ENCODE data around the gene TEX11.
"Not testable (repeated sequence)": the region's sequence is repeated elsewhere in the genome, so short reads cannot be mapped to it uniquely, and the experiment has no call there.

Gene TEX11

DNA sequence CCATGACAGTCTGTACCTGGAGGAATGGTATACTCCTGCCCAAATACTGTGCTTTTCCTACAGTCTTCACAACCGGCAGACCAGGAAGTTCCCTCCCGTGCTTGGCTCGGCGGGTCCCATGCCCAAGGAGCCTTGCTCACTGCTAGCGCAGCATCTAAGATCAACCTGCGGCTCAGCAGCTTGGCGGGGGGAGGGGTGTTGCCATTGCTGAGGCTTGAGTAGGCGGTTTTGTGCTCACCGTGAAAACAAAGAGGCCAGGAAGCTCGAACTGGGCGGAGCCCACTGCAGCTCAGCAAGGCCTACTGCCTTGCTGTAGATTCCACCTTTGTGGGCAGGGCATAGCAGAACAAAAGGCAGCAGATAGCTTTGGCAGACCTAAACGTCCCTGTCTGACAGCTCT is 152.7 kb downstream of the TEX11 start:
- DNase-seq (ENCODE audit: low read depth in 2 of 2), result peak; percentile 1 to 22

DNA sequence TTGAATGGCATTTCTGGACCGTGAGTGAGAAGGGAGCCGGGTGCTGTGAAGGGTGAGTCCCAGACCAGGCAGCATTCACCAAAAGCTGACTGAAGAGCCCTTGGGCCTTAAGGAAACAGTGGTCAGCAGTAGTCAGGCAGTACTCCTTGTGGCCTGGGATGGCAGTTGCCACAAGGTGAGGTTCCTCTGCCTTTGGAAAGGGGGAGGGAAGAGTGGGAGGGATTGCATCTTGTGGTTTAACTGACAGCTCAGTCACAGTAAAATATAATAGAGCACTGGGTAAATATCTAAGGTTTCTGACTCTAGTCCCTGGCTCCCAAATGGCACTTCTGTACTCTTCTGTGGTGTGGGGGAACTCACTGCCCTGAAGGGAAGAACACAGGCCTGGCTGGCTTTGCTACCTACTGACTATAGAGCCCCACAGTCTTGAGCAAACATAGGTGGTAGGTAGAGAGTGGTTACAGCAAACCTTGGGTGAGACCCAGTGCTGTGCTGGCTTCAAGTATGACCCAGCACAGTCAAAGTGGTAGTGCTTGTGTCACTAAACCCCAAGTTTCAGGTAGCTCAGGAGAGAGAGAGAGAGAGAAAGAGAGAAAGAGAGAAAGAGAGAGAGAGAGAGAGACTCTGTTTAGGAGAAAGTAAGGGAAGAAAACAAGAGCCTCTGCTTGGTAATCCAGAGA is 154.2 kb downstream of the TEX11 start:
- DNase-seq (ENCODE audit: low read depth in 2 of 2), result no peak

DNA sequence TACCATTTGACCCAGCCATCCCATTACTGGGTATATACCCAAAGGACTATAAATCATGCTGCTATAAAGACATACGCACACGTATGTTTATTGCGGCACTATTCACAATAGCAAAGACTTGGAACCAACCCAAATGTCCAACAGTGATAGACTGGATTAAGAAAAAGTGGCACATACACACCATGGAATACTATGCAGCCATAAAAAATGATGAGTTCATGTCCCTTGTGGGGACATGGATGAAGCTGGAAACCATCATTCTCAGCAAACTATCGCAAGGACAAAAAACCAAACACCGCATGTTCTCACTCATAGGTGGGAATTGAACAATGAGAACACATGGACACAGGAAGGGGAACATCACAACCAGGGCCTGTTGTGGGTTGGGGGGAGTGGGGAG is 174.7 kb downstream of the TEX11 start:
- DNase-seq (ENCODE audit: low read depth in 2 of 2), result not testable (repeated sequence)

DNA sequence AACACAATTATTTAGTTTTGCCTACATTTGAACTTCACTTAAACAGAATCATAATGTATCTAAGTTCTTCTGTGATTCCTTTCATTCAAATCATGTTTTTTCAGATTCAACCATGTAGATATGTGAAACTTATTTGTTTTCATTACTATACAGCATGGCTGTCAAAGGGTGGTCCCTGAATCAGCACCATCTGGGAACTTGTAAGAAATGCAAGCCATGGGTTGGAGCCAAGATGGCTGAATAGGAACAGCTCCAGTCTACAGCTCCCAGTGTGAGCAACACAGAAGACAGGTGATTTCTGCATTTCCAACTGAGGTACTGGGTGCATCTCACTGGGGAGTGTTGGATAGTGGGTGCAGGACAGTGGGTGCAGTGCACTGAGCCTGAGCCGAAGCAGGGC is 180.6 kb downstream of the TEX11 start:
- DNase-seq (ENCODE audit: low read depth in 2 of 2), result not testable (repeated sequence)

DNA sequence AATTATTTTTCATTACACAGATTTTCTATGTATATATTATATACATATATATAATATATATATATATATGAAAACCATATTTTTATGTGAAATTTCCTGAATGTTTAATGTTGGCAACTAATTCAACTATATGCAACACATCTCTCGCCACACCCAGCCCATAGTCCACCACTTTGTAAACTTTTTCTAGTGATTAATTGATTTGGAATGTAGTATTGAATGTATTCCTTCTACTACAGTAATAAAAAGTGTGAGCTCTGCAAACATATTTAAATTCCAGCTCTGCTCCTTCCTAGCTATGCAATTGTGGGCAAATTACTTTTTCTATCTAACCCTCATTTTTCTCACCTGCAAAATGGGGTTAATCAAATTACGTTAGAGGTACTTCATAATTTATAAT is 187.8 kb downstream of the TEX11 start:
- DNase-seq (ENCODE audit: low read depth in 2 of 2), result no peak

DNA sequence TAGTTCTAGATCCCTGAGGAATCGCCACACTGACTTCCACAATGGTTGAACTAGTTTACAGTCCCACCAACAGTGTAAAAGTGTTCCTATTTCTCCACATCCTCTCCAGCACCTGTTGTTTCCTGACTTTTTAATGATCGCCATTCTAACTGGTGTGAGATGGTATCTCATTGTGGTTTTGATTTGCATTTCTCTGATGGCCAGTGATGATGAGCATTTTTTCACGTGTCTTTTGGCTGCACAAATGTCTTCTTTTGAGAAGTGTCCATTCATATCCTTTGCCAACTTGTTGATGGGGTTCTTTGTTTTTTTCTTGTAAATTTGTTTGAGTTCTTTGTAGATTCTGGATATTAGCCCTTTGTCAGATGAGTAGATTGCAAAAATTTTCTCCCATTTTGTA is 197.2 kb downstream of the TEX11 start:
- DNase-seq (ENCODE audit: low read depth in 2 of 2), result not testable (repeated sequence)

DNA sequence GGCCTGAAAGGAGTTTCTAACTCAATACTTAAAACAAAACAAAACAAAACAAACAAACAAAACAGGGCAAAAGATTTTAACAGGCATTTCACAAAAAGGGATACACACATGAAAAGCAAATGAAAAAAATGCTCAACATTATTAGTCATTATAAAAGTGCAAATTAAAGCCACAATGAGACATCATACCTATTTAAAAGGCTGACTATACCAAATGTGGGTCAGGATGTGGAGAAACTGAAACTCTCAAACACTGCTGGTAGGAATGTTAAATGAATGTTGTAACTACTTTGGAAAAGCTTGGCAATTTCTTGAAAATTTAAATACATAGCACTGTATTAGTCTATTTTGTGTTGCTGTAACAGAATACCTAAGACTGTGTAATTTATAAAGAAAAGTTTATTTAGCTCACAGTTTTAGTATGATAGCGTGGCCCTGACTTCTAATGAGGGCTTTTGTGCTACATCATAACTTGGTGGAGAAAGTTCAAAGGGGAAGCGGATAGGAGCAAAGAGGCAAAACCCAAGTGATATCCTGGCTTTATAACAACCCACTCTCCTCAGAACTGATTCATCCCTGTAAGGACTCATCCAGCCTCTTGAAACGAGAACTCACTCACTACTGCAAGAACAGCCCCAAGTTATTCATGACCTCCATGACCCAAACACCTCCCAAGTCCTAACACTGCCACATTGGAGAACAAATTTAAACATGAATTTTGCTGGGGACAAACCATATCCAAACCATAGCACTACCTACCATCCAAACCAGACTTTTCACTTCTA is 214.0 kb downstream of the TEX11 start:
- no peak for DNase-seq (ENCODE audit: low read depth in 2 of 2)

DNA sequence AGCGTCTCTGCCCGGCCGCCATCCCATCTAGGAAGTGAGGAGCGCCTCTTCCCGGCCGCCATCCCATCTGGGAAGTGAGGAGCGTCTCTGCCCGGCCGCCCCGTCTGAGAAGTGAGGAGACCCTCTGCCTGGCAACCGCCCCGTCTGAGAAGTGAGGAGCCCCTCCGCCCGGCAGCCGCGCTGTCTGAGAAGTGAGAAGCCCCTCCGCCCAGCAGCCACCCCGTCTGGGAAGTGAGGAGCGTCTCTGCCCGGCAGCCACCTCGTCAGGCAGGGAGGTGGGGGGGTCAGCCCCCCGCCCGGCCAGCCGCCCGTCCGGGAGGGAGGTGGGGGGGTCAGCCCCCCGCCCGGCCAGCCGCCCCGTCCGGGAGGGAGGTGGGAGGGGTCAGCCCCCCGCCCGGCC is 229.1 kb downstream of the TEX11 start:
- not testable (repeated sequence) for DNase-seq (ENCODE audit: low read depth in 2 of 2)

DNA sequence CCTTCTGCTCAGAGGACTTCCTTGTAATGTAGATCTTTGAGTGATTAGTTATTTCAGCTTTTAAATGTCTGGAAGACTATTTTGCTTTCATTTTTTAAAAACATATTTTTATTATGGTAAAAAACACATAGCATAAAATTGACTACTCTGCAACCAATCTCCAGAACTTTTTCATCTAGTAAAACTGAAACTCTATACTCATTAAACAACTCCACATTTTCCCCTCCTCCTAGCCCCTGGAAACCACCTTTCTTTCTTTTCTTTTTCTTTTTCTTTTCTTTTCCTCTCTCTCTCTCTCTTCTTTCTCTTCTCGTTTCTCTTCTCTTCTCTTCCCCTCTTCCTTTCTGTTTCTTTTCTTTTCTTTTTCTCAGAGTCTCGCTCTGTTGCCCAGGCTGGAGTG is 233.2 kb downstream of the TEX11 start:
- DNase-seq (ENCODE audit: low read depth in 2 of 2), result no peak

DNA sequence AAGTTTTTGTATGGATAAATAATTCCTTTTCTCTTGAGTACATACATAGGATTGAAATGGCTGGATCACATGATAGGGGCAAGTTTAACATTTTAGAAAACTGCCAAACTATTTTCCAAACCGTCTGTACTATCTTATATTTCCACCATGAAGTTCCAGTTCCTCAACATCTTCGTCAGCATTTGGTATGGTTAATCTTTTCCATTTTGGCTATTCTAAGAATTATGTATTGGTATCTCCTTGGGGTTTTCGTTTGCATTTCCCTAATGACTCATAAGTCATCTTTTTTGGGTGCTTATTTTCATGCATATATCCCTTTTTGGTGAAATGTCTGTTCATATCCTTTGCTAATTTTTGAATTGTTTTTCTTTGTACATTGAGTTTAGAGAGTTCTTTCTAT is 236.2 kb downstream of the TEX11 start:
- DNase-seq (ENCODE audit: low read depth in 2 of 2), result no peak

DNA sequence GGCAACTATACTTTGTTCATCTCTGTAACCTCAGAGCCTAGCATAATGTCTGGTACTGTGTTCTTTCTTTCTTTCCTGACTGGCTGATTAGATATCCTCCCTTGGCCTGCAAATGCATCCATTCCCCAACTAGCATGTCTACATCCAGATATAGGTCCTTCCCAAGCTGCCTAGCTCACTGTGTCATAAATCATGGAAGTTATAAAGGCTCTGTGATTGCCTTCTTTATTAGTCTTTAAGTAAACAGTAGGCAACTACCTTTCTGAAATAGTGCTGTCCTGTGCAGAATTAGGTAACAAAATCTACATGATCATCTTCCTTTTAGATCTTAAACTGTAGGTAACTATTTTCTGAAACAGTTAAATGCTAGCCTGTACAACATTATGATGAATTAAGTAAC is 239.4 kb downstream of the TEX11 start:
- no peak for DNase-seq (ENCODE audit: low read depth in 2 of 2)

DNA sequence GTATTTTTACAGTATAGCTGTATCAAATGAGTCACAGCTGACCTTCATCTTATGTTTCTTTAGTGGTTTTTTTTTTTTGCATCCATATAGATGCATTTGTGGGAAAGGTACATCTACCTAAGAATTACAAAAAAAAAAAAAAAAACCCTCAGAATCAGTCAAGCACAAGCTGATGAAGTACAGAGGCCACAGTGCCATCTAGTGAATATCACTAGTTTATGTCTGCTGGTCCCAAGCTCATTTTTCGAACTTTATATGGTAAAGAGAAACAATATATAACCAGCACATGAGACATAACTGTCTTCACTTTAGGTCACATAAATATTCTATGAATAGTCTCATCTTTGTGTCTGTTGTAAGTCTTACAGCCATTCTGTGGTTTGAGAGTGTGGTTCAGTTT is 243.8 kb downstream of the TEX11 start:
- no peak for DNase-seq (ENCODE audit: low read depth in 2 of 2)

DNA sequence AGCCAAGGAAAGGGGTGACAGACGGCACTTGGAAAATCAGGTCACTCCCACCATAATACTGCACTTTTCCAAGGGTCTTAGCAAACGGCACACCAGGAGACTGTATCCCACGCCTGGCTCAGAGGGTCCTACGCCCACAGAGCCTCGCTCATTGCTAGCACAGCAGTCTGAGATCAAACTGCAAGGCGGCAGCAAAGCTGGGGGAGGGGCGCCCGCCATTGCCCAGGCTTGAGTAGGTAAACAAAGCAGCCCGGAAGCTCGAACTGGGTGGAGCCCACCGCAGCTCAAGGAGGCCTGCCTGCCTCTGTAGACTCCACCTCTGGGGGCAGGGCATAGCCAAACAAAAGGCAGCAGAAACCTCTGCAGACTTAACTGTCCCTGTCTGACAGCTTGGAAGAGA is 247.4 kb downstream of the TEX11 start:
- DNase-seq (ENCODE audit: low read depth in 2 of 2), result not testable (repeated sequence)

DNA sequence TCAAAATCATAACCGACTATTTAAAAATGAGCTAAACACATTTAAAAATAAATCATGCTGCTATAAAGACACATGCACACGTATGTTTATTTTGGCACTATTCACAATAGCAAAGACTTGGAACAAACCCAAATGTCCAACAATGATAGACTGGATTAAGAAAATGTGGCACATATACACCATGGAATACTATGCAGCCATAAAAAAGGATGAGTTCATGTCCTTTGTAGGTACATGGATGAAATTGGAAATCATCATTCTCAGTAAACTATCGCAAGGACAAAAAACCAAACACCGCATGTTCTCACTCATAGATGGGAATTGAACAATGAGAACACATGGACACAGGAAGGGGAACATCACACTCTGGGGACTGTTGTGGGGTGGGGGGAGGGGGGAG is 251.0 kb downstream of the TEX11 start:
- DNase-seq (ENCODE audit: low read depth in 2 of 2), result not testable (repeated sequence)

DNA sequence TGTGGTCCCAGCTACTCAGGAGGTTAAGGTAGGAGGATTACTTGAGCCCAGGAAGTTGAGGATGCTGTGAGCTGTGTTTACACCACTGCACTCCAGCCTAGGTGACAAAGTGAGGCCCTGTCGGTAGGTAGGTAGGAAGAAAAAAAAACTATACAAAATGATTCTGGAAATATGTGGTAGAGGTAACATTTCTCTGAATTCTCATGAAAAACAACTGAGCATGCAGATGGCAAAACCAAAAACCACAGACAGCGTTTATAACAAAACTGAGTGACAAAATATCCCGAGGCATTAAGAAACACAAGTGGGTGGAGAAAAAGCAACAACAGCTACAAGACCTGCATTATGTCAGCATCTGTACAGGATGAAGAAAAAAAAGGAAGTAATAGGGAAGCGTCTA is 252.2 kb downstream of the TEX11 start:
- no peak for DNase-seq (ENCODE audit: low read depth in 2 of 2)

DNA sequence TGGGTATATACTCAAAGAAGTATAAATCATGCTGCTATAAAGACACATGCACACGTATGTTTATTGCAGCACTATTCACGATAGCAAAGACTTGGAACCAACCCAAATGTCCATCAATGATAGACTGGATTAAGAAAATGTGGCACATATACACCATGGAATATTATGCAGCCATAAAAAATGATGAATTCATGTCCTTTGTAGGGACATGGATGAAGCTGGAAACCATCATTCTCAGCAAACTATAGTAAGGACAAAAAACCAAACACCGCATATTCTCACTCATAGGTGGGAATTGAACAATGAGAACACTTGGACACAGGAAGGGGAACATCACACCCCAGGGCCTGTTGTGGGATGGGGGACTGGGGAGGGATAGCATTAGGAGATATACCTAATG is 260.6 kb downstream of the TEX11 start:
- DNase-seq (ENCODE audit: low read depth in 2 of 2), result not testable (repeated sequence)

DNA sequence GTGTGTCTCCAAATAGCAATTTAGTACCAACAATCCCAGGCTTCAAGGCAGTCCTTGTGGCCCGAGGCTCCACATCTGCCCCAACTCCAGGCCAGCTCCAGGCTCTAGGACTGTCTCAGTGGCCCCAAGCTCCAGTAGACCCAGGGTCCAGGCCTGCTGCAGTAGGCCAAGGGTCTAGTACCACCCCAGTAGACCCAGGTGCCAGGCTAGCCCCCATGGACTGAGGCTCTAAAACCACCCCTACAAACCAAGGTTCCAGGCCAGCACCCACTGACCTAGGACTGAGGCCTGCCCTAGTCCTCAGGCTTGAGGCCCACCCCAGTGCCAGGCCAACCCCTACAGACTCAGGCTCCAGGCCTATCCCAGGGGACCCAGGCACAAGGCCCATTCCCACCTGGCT is 272.3 kb downstream of the TEX11 start:
- no peak for DNase-seq (ENCODE audit: low read depth in 2 of 2)

DNA sequence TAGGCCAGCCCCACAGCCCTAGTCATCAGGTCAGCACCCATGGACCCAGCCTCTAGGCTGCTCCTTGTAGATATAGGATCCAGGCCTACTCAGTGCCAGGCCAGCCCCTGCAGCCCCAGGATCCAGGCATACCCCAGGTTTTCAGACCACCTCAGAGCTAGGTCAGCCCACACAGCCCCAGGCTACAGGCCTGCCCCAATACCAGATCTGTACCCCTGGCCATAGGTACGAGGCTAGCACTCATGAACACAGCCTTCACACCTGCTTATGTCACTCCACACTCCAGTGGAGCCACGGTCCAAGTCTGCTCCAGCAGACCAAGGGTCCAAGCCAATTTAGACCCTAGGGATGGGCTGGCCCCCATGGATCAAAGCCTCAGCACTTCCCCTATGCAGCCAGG is 272.8 kb downstream of the TEX11 start:
- no peak for DNase-seq (ENCODE audit: low read depth in 2 of 2)

DNA sequence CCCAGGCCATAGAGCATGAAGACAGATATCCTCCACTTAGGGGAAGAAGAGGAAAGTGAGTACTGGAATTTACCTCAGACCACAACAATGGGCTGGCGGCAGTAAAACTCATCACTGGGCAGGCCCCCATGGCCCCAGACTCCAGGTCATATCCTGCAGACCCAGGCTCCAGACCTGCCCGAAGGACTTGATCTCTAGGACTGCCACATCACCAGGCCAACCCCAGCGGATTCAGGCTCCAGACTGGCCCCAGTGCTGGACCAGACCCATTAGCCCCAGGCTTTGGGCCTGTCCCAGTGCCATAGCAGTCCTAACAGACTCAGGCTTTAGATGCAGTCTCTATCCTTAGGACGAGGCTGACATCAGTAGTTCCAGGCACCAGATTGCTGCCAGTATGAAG is 273.3 kb downstream of the TEX11 start:
- DNase-seq (ENCODE audit: low read depth in 2 of 2), result no peak

DNA sequence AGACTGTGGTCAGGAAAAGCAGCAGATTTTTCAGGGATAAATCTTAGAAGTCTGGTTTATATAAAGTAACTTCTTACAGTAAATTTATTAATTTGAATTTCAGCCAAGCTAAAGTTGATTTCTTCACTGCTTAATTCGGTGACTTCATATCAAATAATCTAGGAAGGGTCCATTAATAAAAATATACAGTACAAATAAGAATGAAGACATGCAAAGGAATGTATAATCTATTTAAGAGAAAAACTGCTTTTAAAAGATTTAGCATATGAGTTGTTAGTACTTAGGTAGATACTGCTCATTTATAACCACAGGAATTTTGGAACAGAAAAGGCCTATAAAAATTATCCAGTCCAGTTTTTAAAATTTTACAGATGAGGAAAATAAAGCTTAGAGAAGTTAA is 286.8 kb downstream of the TEX11 start:
- DNase-seq (ENCODE audit: low read depth in 2 of 2), result no peak

DNA sequence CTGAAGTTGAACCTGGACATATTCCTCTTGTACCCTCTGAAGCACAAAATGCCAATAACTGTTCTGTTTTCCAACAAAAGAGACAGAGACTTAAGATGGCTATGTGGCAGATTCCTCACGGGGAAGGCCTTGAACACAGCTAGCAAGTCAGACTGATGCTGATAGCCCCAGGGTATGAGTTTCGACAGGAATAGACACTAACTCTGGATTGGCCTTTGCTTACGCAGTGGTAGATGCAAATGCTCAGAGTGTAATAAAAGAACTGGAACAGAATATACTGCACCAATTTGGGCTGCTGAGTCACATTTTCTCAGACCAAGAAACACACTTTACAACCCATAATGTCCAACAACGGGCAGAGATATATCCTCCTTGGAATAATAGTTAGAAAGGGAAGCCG is 290.0 kb downstream of the TEX11 start:
- DNase-seq (ENCODE audit: low read depth in 2 of 2), result no peak

DNA sequence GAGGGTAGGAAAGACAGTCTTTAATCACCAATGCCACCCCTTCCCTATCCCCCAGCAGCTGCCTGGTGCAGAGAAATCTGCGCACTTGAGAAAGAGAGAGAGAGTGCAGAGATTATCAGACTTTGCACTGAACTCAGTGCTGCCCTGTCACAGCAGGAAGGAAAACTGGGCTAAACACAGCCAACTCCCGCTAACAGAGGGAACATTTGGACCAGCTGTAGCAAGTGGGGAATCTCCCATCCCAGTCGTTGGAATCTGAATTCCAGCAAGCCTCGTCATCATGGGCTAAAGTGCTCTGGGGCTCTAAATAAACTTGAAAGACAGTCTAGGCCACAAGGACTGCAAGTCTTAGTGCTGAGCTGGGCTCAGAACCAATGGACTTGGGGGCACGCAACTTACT is 295.2 kb downstream of the TEX11 start:
- no peak for DNase-seq (ENCODE audit: low read depth in 2 of 2)

DNA sequence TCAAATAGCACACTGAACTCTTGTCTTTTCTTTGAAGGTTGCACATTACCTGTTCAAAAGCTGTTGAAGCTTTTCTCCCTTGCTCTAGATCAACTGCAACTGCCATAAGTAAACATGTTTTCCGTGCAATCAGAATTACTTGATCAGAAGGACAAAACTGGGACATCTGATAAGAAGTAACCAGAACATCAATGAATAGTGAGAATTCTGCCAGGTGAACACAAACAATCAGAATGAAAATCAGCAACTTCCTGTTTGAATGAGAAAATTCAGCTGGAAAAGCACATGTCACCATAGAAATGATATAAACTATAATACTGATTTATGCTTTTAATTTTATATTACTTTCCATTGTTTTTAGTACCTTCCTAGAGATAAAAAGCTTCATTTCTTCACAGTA is 303.2 kb downstream of the TEX11 start:
- DNase-seq (ENCODE audit: low read depth in 2 of 2), result no peak

DNA sequence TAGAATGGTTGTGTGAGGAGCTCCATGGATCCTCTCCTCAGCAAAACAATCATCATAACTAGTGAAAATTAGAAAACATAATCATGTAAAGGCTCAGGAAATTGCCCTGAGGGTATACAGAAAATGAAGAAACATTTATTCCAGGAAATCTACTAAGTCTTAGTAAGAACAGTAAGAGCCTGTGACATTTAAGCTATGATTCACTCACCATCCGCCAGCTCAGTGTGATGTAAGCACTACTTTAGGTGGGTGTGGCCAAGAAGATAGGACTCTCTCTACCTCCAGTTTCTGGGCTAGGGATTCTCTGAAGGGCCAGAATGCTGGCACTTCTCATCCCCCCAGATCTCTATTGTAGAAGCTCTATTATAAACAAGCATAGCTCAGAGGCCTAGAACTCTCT is 316.4 kb downstream of the TEX11 start:
- no peak for DNase-seq (ENCODE audit: low read depth in 2 of 2)

Data from stimulated activated CD4-positive, alpha-beta T cell treated with anti-CD3 and anti-CD28 coated beads, Interleukin-1b, Interleukin-23, amount 100 ng/mL, for 1 hour (primary cell).